GM19239 (cell line): ENCODE data around the gene PACRG.

Experiments
- DNase-seq: peaks from one replicate; pipeline ENCODE4 v3.0.0; 2011; ENCODE audit warnings: low spot score; ENCODE audit not compliant: insufficient read length
- FAIRE-seq: peaks from 2 replicates; lab custom pipeline; 2011; peaks lifted over from hg19 to GRCh38; lab: Jason Lieb, UNC

PACRG gene

DNA sequence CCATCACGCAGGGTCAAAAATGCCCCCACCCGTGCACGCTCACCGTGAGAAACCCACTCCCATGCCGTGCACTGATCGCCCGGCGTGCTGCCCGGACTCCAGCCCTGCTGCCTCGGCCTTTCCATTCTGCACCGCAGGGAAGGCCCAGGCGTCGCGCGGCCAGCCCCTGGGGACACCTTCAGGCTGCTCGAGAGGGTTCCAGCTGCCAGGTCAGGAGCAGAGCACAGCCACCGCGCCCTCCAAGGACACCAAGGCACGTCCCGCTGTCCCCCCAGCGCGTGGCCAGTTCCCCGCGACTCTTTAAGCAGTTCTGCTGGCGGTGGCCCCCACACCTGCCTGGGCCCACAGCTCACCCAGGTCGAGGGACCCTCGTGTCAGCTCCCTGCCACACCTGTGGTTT lies 372.5 kb downstream of the PACRG start:
- DNase-seq = no peak
- no peak for FAIRE-seq

DNA sequence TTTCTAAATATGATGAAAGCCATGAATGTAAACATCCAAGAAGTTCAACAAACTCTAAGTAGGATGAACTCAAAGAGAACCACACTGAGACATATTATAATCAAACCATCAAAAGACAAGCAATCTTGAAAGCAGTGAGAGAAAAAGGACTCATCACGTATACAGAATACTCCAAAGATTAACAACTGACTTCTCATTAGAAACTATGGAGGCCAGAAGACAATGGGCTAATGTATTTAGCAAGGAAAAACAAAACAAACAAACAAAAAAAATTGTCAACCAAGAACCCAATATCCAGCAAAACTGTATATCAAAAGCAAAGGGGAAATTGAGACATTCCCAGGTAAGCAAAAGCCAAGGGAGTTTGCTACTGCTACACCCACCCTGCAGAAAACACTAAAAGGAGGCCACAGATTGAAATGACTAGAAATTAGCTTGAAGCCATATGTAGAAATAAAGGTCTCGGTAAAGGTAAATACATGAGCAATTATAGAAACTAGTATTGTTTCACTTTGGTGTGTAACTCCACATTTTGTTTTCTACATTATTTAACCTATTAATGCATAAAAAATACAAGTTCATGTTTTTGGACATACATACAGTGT lies 385.7 kb downstream of the PACRG start:
- FAIRE-seq (no peak), DNase-seq (no peak)

DNA sequence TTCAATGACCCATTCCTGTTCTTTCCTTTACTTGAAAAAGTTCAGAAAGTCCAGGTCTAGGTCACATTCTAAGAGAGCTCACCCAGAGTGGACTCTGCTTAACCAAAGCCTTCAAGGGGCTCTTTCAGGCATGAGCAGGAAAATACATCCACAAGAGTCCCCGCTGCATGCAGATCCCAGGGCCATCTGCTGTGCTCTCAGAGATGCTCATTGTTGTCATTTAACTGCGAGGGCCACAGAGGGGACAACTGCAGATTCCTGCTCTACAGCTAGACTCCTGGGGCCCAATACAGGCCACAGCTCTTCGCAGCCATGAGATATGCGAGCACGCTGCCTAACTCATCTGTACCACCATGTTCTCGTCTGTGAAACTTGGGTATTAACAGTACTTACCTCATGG lies 391.2 kb downstream of the PACRG start:
- no peak for DNase-seq
- FAIRE-seq = no peak

DNA sequence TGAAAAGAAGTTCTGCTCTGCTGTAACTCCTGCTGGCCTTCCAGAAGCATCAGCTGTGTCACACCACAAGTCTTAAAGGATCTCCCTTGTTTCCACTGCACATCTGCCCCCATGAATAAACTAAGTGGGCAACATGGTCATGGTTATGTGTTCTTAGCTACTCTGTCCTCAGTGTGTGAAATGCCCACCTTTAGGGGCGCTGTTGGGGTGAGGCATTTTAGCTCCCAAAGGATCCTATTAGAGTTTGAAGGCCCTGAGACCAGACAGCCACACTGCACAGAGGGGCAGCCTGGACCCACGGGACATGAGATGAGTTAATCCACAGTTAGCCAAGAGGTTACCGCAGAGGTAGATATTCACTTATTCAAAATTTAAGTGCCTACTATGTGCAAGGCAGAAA lies 392.4 kb downstream of the PACRG start:
- no peak for FAIRE-seq

DNA sequence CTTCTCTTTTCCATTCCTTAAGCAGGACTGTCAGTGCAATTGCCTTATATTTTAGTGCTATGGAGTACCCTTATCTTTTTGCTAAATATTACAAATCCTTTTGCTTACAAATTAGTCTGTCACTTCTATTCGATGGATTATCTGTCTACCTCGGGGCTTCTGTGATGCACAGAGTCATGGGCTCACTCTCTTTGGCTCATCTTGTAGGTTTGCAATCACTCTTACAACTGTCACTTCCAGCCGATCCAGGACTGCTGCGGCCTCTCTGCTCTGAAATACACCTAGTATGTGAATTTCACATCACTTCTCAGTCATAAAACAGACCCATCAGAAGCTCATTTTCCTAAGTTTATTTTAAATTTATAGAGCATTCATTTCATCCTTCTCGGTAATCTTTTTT lies 393.5 kb downstream of the PACRG start:
- DNase-seq (no peak), FAIRE-seq (no peak)

More for the DNA sequence above, 392.4 kb downstream of the PACRG start:
- no peak for DNase-seq

DNA sequence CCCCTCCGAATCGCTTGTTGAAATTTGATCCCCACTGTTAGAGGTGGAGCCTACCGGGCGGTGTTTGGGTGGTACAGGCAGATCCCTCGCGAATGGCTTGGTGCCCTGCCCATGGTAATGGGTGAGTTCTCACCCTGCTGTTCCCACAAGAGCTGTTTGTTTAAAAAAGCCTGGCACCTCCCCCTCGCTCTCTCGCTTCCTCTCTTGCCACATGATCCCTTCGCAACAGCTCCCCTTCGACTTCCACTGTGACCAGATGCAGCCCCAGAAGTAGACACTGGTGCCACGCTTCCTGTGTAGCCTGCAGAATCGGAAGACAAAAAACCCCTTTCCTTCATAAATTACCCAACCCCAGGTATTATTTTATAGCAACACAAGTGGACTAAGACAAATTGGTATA lies 394.6 kb downstream of the PACRG start:
- DNase-seq (no peak), FAIRE-seq (no peak)

DNA sequence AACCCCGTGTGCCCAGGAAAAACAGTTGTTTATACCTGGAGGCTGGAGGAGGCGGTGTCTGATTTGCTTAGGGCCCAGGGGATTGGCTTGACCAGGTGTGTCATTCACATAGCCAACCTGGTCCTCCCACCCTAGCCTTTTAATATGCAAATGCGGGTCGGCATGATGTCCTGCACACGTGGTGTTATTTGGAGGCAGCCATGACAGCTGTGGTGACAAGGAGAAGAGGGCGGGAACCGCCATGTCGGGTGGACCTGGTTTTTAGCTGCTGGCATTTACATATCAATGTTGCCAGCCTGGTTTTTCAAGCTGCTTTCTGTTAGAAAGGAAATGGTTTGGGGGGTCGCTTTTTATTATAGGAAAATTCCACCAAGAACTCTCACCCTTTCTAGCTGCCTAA lies 395.3 kb downstream of the PACRG start:
- no peak for FAIRE-seq
- DNase-seq = no peak

DNA sequence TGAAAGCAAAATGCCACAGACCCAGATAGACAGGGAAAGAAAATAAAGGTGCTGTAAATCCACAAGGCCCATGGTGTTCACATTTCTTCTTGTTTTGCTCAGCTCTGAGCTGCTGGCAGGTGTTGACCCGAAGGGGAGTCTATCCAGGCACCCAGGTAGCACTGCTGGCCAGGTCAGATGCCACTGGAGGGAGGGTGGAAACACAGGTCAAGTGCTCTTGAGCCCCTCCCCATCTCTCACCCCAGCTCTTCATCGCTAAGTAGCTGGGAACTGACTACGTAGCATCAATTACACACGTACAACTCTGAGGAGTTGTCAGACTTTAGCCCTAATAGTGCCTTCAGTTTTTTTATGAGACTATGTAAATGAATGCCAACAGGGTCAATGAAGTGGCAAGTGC lies 399.0 kb downstream of the PACRG start:
- DNase-seq = no peak

DNA sequence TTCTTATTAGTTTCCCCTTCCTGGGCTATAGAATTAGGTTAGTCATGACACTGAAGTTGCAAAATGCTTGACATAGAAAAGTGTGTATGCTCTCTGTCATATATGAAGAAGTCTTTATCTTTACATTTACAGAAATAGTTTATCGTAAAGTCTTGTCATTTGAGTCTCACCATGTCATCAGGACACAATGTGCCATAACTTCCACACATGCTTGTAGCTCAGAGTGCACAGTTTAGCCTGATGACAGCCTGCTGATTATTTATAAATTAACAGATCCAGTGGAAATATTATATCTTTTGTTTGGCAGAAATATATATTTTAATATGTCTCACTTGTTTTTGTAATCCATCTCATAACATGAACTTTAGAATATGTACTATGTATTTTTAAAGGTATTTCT lies 399.8 kb downstream of the PACRG start:
- no peak for FAIRE-seq
- no peak for DNase-seq

More for the DNA sequence above, 399.0 kb downstream of the PACRG start:
- FAIRE-seq = no peak

DNA sequence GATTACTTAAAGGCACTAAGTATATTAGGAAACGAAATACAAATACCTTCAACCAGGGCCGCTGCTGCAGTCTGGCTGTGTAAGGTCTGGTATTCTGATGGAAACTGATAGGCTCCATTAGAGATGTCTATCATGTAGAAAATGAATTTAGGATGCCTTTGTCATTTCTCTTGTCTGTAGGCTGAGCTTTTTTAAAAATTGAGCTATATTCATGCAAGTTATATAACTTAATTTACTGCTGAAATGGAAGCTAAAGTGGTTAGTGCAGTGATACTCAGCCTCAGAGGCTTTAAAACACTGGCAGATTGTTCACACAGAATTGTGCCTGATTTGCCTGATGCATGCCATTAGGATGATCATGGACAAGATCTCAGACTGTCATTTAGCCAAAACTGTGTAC lies 400.6 kb downstream of the PACRG start:
- DNase-seq (no peak), FAIRE-seq (no peak)

DNA sequence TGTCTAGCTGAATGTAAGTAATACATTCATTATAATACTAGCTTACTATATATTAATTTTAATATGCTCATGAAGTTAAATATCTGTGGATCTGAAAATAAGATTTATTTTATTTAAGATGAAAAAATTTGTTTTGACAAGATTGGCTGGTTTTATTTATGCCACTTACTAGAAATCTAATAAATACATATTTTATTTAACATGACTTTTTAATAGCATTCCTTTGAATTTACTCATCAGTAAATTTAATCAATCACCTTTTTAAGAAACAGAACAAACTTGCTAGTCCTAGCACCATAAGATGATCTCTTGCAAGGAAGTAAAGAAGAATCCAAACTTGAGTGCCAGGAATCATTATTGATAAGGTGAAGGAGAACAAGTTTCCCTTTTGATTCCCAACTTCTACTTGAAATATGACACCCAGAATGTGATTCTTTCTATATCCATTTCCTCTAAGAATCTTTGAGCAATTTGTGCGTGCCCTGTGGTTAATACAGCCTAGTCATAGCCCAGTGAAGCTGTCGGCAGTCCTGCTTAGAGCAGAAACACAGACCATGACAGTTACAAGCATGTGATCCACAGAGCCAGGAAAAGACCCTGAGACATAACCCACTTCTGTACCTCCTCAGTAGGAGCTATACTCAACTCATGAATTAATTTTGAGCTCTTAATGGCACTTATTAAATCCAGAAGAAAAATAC lies 404.4 kb downstream of the PACRG start:
- no peak for DNase-seq
- FAIRE-seq = no peak

DNA sequence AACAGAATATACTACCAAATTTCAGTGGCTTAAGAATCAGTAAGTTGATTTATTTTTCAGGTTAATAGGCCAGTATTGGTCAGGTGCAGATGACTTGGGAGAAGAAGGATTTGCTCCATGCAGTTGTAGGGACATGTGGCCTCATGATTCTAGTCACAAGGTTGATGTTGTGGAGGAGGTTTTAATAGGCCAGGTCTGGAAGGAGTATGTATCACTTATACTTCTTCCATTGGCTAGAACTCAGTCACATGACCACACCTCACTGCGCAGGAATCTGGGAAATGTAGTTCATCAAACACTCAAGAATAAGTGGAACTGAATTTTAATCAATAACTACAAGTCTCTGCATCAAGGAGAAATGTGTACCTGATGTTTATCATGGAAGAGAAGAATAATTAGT lies 405.2 kb downstream of the PACRG start:
- FAIRE-seq (no peak), DNase-seq (no peak)

DNA sequence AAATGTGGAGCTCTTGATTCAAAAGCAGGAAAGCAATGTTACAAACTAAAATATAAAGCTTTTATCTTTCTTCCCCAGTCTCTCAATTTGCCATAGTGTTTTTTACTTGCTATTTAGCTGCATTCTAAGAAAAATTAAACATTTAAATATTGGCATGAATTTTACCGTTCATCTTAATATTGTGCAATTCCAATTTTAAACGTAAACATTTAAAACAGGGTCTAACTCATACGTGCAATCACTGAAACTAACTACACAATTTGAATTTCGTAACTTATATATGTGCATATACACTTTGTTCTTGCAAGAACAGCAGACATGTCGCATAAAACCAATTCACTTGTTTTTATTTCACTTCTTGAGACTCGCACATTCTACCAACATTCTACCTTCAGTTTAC lies 405.9 kb downstream of the PACRG start:
- FAIRE-seq = no peak

DNA sequence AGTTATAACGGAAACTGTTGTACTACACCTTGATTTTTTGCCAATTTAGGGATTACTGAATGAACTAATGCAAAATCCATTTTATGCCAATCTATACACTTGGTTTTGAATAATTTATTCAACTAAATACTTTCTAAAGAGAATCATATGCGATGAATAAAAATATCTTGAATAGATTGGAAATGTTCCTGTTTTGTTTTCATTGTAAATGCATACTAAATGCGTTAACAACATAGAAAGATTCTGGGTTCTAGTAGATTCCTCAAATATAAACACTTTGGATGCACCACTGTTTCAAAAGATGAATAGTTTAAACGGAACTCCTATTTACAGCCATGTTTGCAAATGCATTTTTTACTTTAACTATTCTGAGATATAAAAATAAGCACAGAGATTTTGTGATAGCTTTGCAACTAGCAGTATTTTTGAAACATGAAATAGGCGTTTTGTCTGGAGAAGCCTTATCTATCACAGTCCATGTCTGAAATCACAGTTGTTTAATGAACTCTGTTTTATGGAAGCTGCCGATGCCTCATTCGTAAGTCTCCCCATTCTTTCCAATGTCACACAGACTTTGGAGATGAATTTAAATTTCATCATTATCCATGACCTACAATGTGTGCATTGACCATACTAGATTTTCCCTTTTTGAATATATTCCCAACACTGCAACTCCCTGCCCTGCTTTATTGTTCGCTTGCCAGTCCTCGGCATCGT lies 409.1 kb downstream of the PACRG start:
- DNase-seq (no peak), FAIRE-seq (no peak)

More for the DNA sequence above, 405.9 kb downstream of the PACRG start:
- no peak for DNase-seq

DNA sequence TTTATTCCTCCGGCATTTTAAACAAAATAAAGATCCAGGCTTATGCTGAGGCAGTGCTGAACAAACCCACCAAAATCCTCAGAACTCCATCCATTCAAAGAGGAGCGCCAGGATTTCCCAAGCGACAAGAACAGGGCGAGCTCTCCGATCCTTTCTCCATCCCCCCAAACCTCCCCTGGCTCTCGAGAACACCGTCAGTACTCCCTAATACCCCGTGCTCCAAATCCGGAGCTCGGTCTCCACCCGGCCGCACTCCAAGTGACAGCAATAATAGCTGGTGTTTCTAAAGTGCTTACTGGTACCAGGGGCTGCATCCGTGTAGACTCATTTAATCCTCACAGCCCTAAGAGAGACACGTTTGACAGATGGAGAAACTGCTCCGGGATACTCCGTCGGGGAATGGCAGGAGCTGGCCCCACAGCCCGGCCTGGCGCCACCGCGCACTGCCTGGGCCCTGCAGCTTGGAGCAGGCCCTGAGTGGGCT lies 409.7 kb downstream of the PACRG start:
- DNase-seq (no peak), FAIRE-seq (no peak)

DNA sequence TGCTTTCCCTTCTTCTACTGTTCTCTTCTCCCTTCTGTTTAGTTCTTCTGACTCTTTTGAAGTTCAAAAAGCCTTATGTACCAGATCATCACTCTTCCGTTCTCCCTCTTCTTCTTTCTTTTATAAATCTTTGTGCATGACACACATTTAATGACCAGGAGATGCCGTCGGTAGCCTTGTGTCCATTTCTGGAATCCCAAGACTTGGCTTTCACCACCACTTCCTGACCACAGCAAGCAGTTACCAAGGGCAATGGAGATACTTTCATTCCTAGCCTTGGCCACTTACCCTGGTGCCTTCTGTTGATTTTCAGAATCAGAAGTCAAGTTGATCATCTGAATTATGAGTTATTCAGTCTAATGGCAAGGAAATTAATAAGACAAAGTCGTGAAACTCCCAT lies 418.3 kb downstream of the PACRG start:
- FAIRE-seq (no peak), DNase-seq (no peak)

DNA sequence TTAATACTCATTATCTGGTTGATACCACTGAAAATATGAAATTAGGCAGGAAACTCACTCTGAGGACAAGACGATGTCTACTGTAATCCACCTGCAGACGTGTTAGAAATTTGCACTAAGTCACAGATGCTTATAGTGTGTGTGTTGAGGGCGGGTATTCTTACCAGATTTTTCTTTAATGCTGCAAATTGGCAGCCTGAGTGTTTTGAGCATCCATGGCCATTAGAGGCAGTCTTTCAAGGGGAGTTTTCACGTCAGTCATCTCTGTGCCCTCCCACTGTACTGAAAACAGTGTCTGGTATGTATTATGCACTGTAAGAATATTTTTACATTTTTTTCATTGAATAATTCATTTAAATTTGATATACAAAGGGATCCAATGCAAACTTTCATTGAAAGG lies 420.2 kb downstream of the PACRG start:
- FAIRE-seq (no peak), DNase-seq (no peak)

DNA sequence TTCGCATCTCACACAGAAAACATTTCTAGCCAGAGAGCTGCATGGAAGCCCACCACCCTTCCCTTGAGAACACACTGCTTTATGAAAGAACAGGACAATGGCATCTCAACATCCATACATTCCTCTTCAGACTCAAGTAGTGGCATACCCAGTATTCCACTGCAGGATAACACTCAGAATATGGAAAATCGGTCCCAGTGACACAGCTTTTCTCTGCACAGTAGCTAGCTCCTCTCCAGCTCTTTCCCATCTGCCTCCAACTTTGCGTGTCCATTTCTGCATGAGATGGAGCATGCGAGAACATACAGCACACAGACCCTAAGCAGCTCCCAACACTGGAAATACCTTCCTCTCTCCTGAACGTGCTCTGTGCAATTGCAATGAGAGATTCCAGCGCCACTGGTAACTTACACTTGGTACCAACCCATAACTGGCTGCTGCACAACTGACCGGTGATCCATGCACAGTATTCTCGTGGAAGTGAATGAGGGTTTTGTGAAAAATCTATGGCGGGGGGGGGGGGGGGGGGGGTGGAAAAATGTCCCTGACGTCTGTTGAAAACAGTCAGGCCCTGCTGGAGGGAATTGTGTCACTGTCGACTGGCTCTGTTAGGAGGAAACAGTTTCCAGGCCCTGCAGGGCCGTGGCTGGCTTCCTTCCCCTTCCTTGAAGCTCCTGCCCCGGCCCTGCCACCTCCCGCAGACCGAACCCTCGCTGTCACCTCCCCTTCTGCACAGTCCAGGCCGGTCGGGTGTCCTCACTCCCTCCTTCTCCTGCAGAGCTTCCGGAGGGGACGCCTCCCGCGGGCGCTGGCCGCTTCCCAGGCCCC lies 420.9 kb downstream of the PACRG start:
- FAIRE-seq (no peak), DNase-seq (no peak)

DNA sequence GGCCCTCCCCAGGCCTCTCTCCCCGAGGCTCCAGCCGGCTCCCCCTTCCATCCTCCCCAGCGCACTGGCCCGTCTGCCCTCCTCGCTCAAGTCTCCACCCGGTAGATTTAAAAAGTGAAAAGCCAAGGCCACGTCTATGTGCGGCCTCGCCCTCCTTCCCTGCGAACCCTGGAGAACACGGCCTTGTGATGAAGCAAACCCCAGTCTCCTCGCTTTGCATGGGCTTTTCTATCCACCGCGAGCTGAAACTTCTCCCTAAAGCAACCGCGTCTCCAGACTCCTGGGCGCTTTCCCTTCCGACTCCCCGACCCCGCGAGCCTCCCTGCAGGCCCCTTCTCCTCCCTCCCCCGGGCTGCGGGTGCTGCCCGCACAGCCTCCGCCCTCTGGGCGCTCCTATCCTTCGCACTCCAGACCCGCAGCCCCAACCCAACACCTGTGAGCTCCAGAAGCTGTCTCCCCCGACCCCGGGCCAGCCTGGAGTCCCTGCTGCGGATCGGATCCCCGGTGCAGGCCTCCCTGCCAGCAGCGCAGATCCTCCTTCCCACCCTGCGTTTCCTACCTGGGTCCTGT lies 421.6 kb downstream of the PACRG start:
- FAIRE-seq = no peak
- no peak for DNase-seq

DNA sequence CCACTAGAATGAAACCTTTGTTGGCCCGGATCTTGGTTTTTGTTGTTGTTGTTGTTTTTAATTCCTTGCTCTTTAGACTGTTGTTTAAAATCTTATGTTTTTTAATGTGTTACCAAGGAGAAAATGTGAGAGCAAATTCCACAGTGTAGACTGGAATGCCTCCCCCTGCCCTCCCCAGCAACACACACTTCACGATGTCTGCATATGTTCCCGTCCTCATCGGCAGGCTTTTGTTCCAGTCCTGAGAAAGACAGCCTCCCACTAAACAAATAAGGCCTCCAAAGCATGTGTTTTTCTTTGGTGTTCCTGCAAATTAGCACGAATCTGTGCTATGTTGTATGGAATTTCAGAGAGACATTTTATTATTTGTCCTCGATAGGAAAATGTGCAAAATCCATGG lies 423.4 kb downstream of the PACRG start:
- no peak for FAIRE-seq
- no peak for DNase-seq
